Upper lobe of left lung (tissue), 6 donors: ENCODE data around the gene TTLL8. TPM values are rescaled to one million over a fixed set of nuclear protein-coding genes. Genes with fewer than 3 reads are reported as not detected.

Source experiments
- ATAC-seq, 2 donors: fragments of 200-7000 bp; cut with Tn5 transposase; one replicate each; pipeline ENCODE4 v1.9.1; 2022; ENCODE audit warnings: mild to moderate bottlenecking in 2 of 2, moderate library complexity in 2 of 2; ENCODE audit not compliant: low FRiP score in 2 of 2
- DNase-seq, 2 donors: peaks; one replicate each; pipeline ENCODE4 v3.0.0-alpha.2; 2019 to 2020
- H3K27ac ChIP-seq, 4 donors: fragments of 200-600 bp; sonication (generic); one replicate each; pipeline ENCODE4 v1.5.1; 2016 to 2019
- H3K27me3 ChIP-seq, 4 donors: fragments of 200-600 bp; sonication (generic); one replicate each; pipeline ENCODE4 v1.5.1; 2017 to 2019
- H3K36me3 ChIP-seq, 4 donors: fragments of 200-600 bp; sonication (generic); one replicate each; pipeline ENCODE4 v1.5.1; 2016 to 2019
- H3K4me1 ChIP-seq, 4 donors: fragments of 200-600 bp; sonication (generic); one replicate each; pipeline ENCODE4 v1.5.1; 2018 to 2019
- H3K4me3 ChIP-seq, 4 donors: fragments of 200-600 bp; sonication (generic); one replicate each; pipeline ENCODE4 v1.5.1; 2017 to 2019; ENCODE audit warnings: mild to moderate bottlenecking in 2 of 4, moderate library complexity in 1 of 4
- H3K9me3 ChIP-seq, 4 donors: fragments of 200-600 bp; sonication (generic); one replicate each; pipeline ENCODE4 v1.5.1; 2018 to 2019
- EP300 ChIP-seq, 4 donors: sonication (generic); formaldehyde crosslinking; IDR thresholded peaks; one replicate each; pipeline ENCODE4 v1.5.1; 2017; ENCODE audit warnings: antibody characterized with exemption in 4 of 4, control low read depth in 2 of 4
- POLR2A ChIP-seq, 4 donors: fragments of 450-650 bp; IDR thresholded peaks; one replicate each; pipeline ENCODE4 v1.5.1; 2016 to 2017; ENCODE audit warnings: antibody characterized with exemption in 4 of 4, mild to moderate bottlenecking in 2 of 4
- POLR2AphosphoS5 ChIP-seq, 2 donors: sonication (generic); formaldehyde crosslinking; IDR thresholded peaks; one replicate each; pipeline ENCODE4 v1.5.1; 2017; ENCODE audit warnings: antibody characterized with exemption in 2 of 2
- WGBS, 2 donors: methylation state at CpG; one replicate each; pipeline ENCODE4 v1.1.5; 2017 to 2018; 5-methylcytosine and 5-hydroxymethylcytosine counted together
- total RNA-seq, 6 donors: library from RNA; depleted of rRNA in 4 of 6; stranded (reverse); fragments of >200 nt in 4 of 6; gene quantifications; one replicate each; pipeline versions ENCODE4 v1.1.0 to v1.2.1, GENCODE V29; 2016 to 2021
- TF ChIP-seq, protein P1 (sequence below), 6 experiments: fragments of 450-650 bp in 4 of 6; fragments of 200-600 bp in 2 of 6; sonication (generic) in 2 of 6; IDR thresholded peaks; one replicate each; pipeline ENCODE4 v1.5.1; 2016 to 2019; ENCODE audit warnings: antibody characterized with exemption in 6 of 6
- donor health status: DM: no; HTN: no; CAD: no; lungs with moderate emphysema.
- donor health status: DM: no; HTN: yes; CAD: no; lungs with severe emphysema.

The TTLL8 gene
- total RNA-seq, 6 donors from 2014 or later: not detected

DNA sequence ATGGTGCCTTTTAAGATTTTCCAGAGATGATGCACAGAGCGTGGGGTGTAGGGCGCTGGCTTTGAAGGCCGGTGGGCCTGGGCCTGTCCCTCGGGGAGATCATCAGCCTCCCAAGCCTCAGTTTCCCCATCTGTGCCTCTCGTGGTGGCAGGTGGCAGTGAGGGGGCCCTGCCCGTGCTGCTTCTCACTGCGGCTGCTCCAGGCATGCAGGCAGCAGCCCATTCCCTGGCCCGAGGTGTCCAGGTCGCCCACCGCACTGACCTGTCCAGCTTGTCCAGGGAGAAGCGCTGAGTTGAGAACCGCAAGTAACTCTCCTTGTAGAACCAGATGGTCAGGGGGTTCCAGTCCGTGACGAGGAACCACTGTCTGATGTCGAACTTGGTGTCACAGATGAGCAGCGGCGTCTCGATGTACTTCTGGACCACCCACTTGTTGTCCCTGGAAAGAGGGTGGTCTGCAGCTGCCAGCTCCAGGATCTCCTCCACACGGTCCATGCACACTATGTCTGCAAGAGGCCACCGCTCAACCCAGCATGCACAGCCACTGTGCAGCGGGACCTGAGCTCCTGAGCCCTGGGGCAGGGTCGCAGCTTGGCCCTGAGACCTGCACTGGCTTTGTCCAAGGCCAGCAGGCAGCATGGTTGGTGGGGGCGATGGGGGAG is 25.0 kb downstream of the TTLL8 start:
- no peaks in the 10 kb centered on the region for H3K36me3 ChIP-seq
- WGBS, 2 donors: 87 to 90% methylated on average over 3 to 23 of the region's 23 CpGs
- no peak overlapping the region for H3K4me3 ChIP-seq
- DNase-seq: no peak
- H3K9me3 ChIP-seq: no peaks in the 10 kb centered on the region
- H3K27ac ChIP-seq: no peak overlapping the region
- peaks cover 5 to 10% (median 7%) of the 10 kb centered on the region in 4 donors for H3K4me1 ChIP-seq
- TF ChIP-seq POLR2A (IDR thresholded peaks at IDR 0.05): no peak
- TF ChIP-seq, protein P1, sequence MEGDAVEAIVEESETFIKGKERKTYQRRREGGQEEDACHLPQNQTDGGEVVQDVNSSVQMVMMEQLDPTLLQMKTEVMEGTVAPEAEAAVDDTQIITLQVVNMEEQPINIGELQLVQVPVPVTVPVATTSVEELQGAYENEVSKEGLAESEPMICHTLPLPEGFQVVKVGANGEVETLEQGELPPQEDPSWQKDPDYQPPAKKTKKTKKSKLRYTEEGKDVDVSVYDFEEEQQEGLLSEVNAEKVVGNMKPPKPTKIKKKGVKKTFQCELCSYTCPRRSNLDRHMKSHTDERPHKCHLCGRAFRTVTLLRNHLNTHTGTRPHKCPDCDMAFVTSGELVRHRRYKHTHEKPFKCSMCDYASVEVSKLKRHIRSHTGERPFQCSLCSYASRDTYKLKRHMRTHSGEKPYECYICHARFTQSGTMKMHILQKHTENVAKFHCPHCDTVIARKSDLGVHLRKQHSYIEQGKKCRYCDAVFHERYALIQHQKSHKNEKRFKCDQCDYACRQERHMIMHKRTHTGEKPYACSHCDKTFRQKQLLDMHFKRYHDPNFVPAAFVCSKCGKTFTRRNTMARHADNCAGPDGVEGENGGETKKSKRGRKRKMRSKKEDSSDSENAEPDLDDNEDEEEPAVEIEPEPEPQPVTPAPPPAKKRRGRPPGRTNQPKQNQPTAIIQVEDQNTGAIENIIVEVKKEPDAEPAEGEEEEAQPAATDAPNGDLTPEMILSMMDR (IDR thresholded peaks at IDR 0.05): no peak
- TF ChIP-seq POLR2AphosphoS5 (IDR thresholded peaks at IDR 0.05): no peak
- no peak for TF ChIP-seq EP300 (IDR thresholded peaks at IDR 0.05)
- no peaks in the 10 kb centered on the region for H3K27me3 ChIP-seq
- ATAC-seq: no peak

GRCh38 chr22:50032109-50032871 is 25.8 kb downstream of the TTLL8 start:
- no peak for TF ChIP-seq POLR2AphosphoS5 (IDR thresholded peaks at IDR 0.05)
- TF ChIP-seq EP300 (IDR thresholded peaks at IDR 0.05): no peak
- TF ChIP-seq POLR2A (IDR thresholded peaks at IDR 0.05): no peak
- TF ChIP-seq, protein P1 (IDR thresholded peaks at IDR 0.05): no peak
- peaks cover 5 to 17% (median 11%) of the 10 kb centered on the region in 4 donors for H3K4me1 ChIP-seq
- H3K27ac ChIP-seq: no peak overlapping the region
- no peaks in the 10 kb centered on the region for H3K36me3 ChIP-seq
- H3K27me3 ChIP-seq: no peaks in the 10 kb centered on the region
- no peaks in the 10 kb centered on the region for H3K9me3 ChIP-seq
- ATAC-seq: no peak
- WGBS, 2 donors: 88 to 91% methylated on average over 11 to 23 of the region's 24 CpGs
- peak in 1 of 2 donors; percentile 69 for DNase-seq
- H3K4me3 ChIP-seq: no peak overlapping the region

- DNase-seq (peak in 1 of 2 donors; percentile 84), ATAC-seq (no peak)
Measured at GRCh38 chr22:50031189-50032091, 26.7 kb downstream of the TTLL8 start.

More at GRCh38 chr22:50031189-50032091, 26.7 kb downstream of the TTLL8 start:
- TF ChIP-seq EP300 (IDR thresholded peaks at IDR 0.05) (no peak), POLR2AphosphoS5 (IDR thresholded peaks at IDR 0.05) (no peak), POLR2A (IDR thresholded peaks at IDR 0.05) (no peak)
- TF ChIP-seq, protein P1 (IDR thresholded peaks at IDR 0.05): no peak
- 83 to 92% methylated on average over 10 to 22 of the region's 49 CpGs for WGBS, 2 donors
- no peak overlapping the region for H3K4me3 ChIP-seq
- peaks cover 5 to 17% (median 11%) of the 10 kb centered on the region in 4 donors for H3K4me1 ChIP-seq
- H3K27ac ChIP-seq: no peak overlapping the region
- H3K9me3 ChIP-seq: no peaks in the 10 kb centered on the region
- no peaks in the 10 kb centered on the region for H3K27me3 ChIP-seq
- H3K36me3 ChIP-seq: no peaks in the 10 kb centered on the region
